IPS-NIHi11 (cell line): ENCODE measurements around the gene DNAH5.

ENCODE experiments used
- DNase-seq: peaks from one replicate; pipeline ENCODE4 v3.0.0; 2012; ENCODE audit warnings: mixed read lengths, low spot score

DNAH5 gene

DNA sequence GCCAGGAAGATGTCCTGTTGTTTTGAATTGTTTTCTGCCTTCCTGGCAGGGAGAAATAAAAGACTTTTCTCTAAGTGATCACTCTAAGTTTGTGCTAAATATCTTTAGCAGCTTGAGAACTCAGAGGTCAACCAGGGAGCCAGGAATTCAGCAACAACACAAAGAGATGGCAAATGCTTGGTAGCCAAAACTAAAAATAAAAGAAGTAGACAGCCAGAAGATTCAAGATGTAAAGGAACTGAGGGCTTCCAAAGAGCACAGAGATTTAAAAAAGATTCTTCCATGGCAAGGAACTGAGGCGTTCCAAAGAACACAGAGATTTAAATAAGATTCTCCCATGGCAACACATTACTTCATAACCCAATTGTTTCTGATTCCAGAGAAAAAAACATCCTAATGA is 9.6 kb downstream of the DNAH5 start:
- no peak for DNase-seq

DNA sequence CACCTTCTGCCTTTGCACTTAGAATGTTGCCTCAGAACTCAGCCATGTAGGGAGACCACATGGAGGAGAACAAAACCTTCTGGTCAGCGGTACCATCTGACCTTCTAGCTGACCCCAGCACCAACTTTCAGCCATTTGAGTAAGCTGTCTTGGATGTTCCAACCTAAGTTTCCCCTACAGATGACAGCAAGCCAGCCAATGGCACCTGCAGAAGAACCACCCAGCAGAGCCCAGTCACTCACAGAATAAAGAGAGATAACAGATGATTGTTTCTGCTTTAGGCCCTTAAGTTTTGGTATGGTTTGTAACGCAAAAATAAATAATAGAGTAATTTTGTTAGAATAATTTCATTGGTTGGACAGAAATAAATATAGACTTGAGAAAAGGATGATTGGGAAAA is 10.4 kb downstream of the DNAH5 start:
- no peak for DNase-seq

DNA sequence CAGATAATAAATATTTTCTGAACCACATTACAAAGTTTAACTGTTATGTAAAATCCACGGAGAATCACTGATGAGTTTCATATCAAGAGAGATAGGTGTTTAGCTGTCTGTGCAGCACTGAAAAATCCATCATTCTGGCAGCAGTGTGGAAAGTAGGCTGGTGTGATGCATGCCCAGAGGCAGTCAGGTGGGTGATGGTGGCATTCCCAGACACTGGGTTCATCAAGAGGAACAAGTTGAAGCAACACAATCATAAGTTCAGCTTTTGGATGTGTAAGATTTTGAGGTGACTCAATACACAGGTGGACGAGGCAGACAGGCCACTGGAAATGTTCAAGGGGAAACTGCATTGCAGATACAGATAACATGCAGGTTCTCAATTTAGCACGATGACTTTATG is 11.9 kb downstream of the DNAH5 start:
- DNase-seq = no peak

DNA sequence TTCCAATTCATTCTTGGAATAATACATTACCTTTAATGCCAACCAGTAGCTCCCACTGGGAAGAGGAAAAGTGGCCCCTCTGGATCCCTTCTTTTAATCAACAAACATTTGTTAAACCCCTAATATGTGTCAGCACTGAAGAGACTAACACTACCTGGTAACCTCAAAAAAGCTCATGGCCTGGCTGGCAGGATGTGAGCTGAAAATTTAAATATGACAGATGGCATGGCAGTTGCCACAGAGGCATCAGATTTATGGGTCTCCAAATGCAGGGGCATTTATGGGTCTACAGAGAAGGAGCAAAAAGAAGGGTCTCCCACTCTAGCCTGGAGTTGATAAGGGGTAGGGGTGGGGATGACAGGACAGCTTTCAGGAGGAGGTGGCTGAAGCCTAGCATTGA is 12.5 kb downstream of the DNAH5 start:
- DNase-seq = no peak

DNA sequence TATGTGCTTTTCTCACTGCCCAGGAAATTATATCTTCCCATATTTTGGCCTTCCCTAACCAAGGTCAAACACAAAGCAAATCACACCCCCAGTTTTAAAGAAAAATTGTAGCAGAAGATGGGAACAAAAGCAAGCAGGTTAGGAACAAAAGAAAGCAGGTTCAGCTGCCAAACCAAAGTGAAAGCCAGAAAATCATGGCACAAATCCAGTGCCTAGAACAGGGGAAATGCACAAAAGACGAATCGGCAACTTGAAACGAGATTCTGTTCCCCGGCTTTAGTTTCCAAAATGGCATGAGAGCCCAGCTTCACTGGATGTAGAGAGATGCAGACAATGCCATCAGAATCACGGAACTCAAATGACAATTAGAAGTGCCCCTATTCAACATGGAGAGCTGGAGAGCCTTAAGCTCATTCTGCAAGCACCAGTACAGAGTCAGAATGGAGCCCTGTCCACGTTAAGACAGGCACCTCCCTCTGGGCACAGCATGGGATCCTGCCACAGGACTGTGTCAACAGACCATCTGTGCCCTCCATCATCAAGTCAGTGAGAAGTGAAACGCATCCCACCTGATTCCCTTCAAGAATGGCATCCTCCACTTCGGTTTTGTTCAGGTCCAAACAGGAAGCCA is 13.8 kb downstream of the DNAH5 start:
- DNase-seq = no peak

DNA sequence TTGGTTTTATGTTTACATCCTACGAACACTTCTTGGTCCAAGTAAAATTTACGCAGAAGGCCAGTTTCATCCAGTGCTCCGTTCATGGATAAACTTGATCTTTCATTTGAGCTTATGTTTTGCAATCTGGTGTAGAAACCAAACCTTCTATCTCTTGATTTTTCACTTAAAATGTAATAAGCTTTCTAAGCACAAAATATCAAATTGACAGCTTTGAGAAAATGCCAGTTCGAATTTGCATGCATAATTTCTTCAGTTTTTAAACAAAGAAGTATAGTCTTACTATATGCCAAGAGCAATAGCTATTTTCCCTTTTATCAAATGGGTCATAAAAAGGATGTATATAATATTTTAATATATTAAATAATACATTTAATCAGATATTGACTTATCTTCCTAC is 17.8 kb downstream of the DNAH5 start:
- DNase-seq = no peak

GRCh38 chr5:13921578-13921977 is 22.9 kb downstream of the DNAH5 start:
- peak; percentile 17 for DNase-seq

- DNase-seq = no peak
These were observed 24.7 kb downstream of the DNAH5 start for GRCh38 chr5:13919786-13920185.

- no peak for DNase-seq
These were observed 25.4 kb downstream of the DNAH5 start for GRCh38 chr5:13919087-13919486.

GRCh38 chr5:13917061-13917460 is 27.4 kb downstream of the DNAH5 start:
- DNase-seq = no peak

- DNase-seq = no peak
These were observed 30.5 kb downstream of the DNAH5 start for GRCh38 chr5:13913962-13914361.

DNA sequence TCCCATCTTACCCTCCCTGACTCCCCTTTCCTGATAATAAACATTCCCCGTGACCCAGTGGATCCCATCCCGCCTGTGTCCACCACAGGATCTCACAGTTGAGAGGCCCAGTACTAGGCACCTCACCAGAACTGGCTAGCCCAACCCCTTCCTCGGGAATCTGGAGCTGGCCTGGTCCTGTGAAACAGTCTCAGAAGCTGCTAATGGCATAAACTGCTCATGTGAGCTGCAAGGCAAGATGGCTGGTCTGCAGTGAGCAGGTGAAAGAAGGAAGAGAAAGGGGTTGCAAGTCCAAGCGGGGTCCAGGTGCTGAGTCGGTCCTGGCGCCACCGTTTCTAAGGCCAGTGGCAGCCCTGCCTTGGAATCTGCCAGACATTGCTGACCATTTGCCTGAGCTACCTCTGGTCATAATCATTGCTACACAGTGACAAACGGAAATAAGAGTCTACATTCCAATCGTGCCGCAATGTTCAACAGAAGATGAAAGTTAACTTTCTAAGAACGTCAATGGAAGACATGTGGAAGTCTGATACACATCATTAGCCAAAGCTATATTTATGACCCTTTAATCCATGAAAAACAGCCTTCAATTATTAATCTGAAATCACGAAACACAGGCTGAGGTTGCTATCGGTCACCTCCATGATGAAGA is 33.7 kb downstream of the DNAH5 start:
- no peak for DNase-seq

DNA sequence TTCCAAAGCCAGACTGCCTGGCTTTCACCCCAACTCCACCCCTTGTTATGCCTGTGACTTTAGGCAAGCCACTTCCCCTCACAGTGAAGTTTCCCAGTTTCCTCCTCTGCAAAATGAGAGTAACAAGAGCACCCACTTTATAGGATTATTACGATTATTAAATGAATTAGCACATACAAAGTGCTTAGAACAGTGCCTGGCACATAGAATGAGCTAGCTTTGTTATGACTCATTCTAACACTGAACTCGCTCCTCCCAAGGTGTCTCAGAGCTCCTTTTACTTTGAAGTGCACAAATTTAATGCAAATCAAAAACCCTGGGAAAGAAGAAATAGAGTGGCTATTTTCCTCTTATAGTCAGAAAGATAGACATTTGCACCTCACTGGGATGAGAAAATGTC is 34.3 kb downstream of the DNAH5 start:
- no peak for DNase-seq

DNA sequence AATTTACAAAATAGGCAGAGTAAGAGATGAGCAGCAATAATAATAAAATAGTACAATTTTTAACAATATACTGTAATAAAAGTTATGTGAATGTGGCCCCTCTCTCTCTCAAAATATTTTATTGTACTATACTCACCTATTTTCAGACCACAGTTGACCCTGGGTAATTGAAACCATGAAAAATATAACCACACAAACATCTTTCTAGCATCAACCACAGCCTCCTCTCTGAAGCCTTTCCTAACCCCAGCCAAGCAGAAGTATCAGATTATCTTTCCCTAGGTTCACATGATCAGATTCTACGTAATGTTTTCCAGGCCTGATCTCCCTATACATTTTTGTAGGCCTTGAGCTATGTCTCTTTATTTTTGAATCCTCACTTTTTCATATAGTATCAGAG is 35.2 kb downstream of the DNAH5 start:
- no peak for DNase-seq

- no peak for DNase-seq
These were observed 45.9 kb downstream of the DNAH5 start for GRCh38 chr5:13898569-13898968.

GRCh38 chr5:13878357-13878756 is 66.1 kb downstream of the DNAH5 start:
- DNase-seq = no peak

DNA sequence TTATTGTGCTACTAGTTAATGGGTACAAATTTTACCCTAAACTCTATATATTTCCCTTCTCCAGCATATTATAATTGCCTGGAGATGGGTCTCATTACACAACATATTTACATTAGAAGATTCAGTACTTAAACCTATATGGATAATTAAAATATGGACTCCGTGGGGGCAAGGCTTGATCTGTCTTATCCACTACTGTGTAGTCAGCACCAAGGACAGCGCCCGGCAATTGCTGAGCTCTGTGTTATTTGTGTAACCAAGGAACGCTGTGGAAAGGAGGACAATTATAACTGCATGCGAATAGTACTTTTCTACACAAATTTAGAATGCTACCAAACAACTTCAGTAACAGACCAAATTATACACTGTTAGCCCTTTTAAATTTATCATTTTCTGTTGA is 77.7 kb downstream of the DNAH5 start:
- peak; percentile 67 for DNase-seq

GRCh38 chr5:13865312-13865711 is 79.2 kb downstream of the DNAH5 start:
- DNase-seq = no peak

- DNase-seq = no peak
These were observed 84.3 kb downstream of the DNAH5 start for GRCh38 chr5:13860146-13860545.

DNA sequence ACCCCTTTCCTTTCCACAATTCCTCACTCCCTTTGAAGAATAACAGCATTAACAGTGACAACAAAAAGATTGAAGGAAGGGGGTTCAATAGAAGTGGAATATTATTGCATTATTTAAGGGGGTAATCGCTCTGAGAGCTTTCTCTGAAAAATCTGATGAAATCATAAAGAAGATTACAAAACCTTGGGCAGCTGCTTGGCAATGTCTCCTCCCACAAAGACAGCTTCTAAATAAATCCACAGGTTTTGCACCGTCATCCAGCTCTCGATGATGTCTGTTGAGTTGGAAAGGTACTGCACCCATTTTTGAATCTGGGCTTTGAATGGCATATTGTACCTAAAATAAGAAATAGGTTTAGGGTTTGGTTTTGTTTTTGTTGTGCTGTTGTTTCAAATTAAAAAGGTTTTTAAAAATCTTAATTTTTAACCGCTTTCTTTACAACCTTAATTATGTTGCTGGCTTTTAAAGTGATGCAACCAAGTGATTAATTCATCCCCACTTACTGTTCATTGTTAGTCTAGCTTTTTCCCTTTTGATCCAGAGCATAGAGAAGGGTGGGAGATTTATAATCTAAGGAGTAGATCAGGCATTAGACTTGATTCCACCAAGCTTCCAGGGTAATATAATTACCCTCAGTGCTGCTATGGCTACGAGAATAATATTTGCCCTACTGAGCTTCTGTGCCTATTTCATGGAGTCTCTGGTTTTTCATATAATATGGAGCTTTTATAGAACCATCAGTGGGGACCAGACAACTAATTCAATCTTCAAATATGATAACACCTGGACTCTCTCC is 85.0 kb downstream of the DNAH5 start:
- DNase-seq = no peak

- DNase-seq = peak; percentile 41
These were observed 101.2 kb downstream of the DNAH5 start for GRCh38 chr5:13843175-13843846.

- DNase-seq = no peak
These were observed 111.0 kb downstream of the DNAH5 start for GRCh38 chr5:13833440-13833839.

DNA sequence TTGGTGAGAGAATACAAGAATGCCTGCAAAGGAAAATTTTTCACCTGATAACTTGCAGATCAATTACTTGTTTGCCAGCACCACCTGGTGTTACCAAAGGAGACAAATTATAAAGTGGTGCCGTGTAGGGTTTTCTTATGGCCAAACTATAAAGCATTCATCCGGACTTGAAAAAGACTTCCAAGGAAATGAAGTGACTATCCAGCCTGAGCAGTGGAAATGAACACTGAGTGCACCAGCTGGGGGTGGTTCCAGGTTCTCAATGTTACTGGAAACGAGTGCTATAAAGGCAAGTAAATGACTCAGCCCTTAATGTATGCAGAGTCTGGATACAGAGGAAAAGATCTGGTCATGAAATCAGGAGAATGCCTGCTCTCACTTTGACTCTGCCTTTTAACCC is 113.1 kb downstream of the DNAH5 start:
- DNase-seq = no peak
